Liver (tissue), 3 donors: Measurements from ENCODE around the gene ARHGEF19.

ENCODE experiments used
- EGR1 ChIP-seq, 2 donors: IDR thresholded peaks; 2 replicates each; pipeline ENCODE4 v1.6.1; 2016 to 2018; ENCODE audit warnings: antibody characterized with exemption in 2 of 2, low read depth in 2 of 2
- FOXA1 ChIP-seq: IDR thresholded peaks from 2 replicates; pipeline ENCODE4 v1.6.1; 2016; ENCODE audit warnings: antibody characterized with exemption
- HNF4G ChIP-seq: IDR thresholded peaks from 2 replicates; pipeline ENCODE4 v1.6.1; 2016; ENCODE audit warnings: antibody characterized with exemption
- JUND ChIP-seq, 2 donors: IDR thresholded peaks; 2 replicates each; pipeline ENCODE4 v1.6.1; 2016; ENCODE audit warnings: antibody characterized with exemption in 2 of 2
- RAD21 ChIP-seq, 2 donors: IDR thresholded peaks; 2 replicates each; pipeline ENCODE4 v1.6.1; 2016; ENCODE audit warnings: antibody characterized with exemption in 2 of 2, mild to moderate bottlenecking in 2 of 2
- SP1 ChIP-seq: IDR thresholded peaks from 2 replicates; pipeline ENCODE4 v1.6.1; 2018; ENCODE audit warnings: antibody characterized with exemption, mild to moderate bottlenecking
- TAF1 ChIP-seq: conservative IDR thresholded peaks from 2 replicates; pipeline ENCODE4 v1.6.1; 2016; ENCODE audit warnings: antibody characterized with exemption, mild to moderate bottlenecking
- YY1 ChIP-seq: IDR thresholded peaks from 2 replicates; pipeline ENCODE4 v1.6.1; 2016; ENCODE audit warnings: antibody characterized with exemption, mild to moderate bottlenecking
- TF ChIP-seq, protein P1 (sequence below): fragments of 150-350 bp; IDR thresholded peaks from 2 replicates; pipeline ENCODE4 v1.5.1; 2017; ENCODE audit warnings: improper control_type of control experiment, low read depth, low read length; ENCODE audit not compliant: missing input control
- TF ChIP-seq, protein P2 (sequence below): IDR thresholded peaks from 2 replicates; pipeline ENCODE4 v1.6.1; 2016; ENCODE audit warnings: antibody characterized with exemption, mild to moderate bottlenecking
- TF ChIP-seq, protein P3 (sequence below): IDR thresholded peaks from 2 replicates; pipeline ENCODE4 v1.6.1; 2016; ENCODE audit warnings: antibody characterized with exemption
- donor health status: healthy.
- donor health status: healthy.

DNA sequence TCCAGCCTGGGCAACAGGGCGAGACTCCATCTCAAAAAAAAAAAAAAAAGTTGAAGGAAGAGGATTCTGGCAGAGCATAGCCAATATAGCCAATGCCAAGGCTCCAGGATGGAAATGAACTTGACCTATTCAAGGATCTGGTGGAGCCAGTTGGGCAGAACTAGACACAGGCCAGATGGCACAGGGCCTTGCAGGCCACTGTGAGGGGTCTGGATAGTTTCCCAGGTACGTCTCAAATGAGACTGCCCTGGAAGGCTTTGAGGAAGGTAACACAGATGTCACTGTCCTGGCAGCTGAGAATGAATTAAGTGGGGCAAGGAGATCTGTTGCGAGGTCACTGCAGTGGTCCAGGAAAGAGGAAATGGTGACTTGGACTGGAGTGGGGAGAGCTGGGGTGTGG lies 12.0 kb upstream of the ARHGEF19 start:
- TF ChIP-seq JUND (IDR thresholded peaks at IDR 0.05) (no peak), EGR1 (IDR thresholded peaks at IDR 0.05; ENCODE audit: low read depth in 2 of 2) (no peak), SP1 (no peak), RAD21 (IDR thresholded peaks at IDR 0.05) (no peak), YY1 (no peak), FOXA1 (no peak), TAF1 (no peak), HNF4G (no peak)
- TF ChIP-seq, protein P1, sequence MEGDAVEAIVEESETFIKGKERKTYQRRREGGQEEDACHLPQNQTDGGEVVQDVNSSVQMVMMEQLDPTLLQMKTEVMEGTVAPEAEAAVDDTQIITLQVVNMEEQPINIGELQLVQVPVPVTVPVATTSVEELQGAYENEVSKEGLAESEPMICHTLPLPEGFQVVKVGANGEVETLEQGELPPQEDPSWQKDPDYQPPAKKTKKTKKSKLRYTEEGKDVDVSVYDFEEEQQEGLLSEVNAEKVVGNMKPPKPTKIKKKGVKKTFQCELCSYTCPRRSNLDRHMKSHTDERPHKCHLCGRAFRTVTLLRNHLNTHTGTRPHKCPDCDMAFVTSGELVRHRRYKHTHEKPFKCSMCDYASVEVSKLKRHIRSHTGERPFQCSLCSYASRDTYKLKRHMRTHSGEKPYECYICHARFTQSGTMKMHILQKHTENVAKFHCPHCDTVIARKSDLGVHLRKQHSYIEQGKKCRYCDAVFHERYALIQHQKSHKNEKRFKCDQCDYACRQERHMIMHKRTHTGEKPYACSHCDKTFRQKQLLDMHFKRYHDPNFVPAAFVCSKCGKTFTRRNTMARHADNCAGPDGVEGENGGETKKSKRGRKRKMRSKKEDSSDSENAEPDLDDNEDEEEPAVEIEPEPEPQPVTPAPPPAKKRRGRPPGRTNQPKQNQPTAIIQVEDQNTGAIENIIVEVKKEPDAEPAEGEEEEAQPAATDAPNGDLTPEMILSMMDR: no peak
- TF ChIP-seq, protein P2, sequence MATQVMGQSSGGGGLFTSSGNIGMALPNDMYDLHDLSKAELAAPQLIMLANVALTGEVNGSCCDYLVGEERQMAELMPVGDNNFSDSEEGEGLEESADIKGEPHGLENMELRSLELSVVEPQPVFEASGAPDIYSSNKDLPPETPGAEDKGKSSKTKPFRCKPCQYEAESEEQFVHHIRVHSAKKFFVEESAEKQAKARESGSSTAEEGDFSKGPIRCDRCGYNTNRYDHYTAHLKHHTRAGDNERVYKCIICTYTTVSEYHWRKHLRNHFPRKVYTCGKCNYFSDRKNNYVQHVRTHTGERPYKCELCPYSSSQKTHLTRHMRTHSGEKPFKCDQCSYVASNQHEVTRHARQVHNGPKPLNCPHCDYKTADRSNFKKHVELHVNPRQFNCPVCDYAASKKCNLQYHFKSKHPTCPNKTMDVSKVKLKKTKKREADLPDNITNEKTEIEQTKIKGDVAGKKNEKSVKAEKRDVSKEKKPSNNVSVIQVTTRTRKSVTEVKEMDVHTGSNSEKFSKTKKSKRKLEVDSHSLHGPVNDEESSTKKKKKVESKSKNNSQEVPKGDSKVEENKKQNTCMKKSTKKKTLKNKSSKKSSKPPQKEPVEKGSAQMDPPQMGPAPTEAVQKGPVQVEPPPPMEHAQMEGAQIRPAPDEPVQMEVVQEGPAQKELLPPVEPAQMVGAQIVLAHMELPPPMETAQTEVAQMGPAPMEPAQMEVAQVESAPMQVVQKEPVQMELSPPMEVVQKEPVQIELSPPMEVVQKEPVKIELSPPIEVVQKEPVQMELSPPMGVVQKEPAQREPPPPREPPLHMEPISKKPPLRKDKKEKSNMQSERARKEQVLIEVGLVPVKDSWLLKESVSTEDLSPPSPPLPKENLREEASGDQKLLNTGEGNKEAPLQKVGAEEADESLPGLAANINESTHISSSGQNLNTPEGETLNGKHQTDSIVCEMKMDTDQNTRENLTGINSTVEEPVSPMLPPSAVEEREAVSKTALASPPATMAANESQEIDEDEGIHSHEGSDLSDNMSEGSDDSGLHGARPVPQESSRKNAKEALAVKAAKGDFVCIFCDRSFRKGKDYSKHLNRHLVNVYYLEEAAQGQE: no peak
- TF ChIP-seq, protein P3, sequence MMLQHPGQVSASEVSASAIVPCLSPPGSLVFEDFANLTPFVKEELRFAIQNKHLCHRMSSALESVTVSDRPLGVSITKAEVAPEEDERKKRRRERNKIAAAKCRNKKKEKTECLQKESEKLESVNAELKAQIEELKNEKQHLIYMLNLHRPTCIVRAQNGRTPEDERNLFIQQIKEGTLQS: no peak
